Testis (tissue), 3 donors: ENCODE results near the gene FAM20A. TPM values are rescaled to one million over a fixed set of nuclear protein-coding genes. Genes with fewer than 3 reads are reported as not detected.

Experiments used
- DNase-seq: peaks from one replicate; pipeline ENCODE4 v3.0.0-alpha.2; 2019
- H3K27ac ChIP-seq, 2 donors: fragments of 200-600 bp; sonication (generic); one replicate each; pipeline ENCODE4 v1.5.1; 2019
- H3K27me3 ChIP-seq: fragments of 200-600 bp; sonication (generic); one replicate; pipeline ENCODE4 v1.5.1; 2019
- H3K36me3 ChIP-seq: fragments of 200-600 bp; sonication (generic); one replicate; pipeline ENCODE4 v1.5.1; 2017; ENCODE audit warnings: low read depth; ENCODE audit errors: missing control alignments
- H3K4me1 ChIP-seq: fragments of 200-600 bp; sonication (generic); one replicate; pipeline ENCODE4 v1.5.1; 2019
- H3K4me3 ChIP-seq, 2 donors: fragments of 200-600 bp; sonication (generic); one replicate each; pipeline ENCODE4 v1.5.1; 2017 to 2019
- H3K9me3 ChIP-seq: fragments of 200-600 bp; sonication (generic); one replicate; pipeline ENCODE4 v1.5.1; 2017
- CTCF ChIP-seq, 3 experiments: fragments of 450-650 bp in 2 of 3; fragments of 200-600 bp in 1 of 3; sonication (generic) in 1 of 3; IDR thresholded peaks; one replicate each; pipeline ENCODE4 v1.5.1; 2016 to 2019; ENCODE audit warnings: antibody characterized with exemption in 3 of 3, mild to moderate bottlenecking in 2 of 3, moderate library complexity in 1 of 3
- POLR2A ChIP-seq: fragments of 450-650 bp; IDR thresholded peaks from one replicate; pipeline ENCODE4 v1.6.1; 2017; ENCODE audit warnings: antibody characterized with exemption, mild to moderate bottlenecking, moderate library complexity
- WGBS, 2 donors: methylation state at CpG; one replicate each; pipeline ENCODE4 v1.1.5; 2018; 5-methylcytosine and 5-hydroxymethylcytosine counted together
- intact Hi-C: fragments of 100-400 bp; cut with DNase I; formaldehyde crosslinking; loops from one replicate; pipeline ENCODE4 v1.15.1; 2023; ENCODE audit warnings: low total_unique reads
- polyA plus RNA-seq: library from polyadenylated mRNA; stranded (reverse); fragments of 350-450 nt; fragmentation: Illumina TruSeq; extraction: RNeasy Lipid Tissue Mini Kit (QIAGEN cat#74804); gene quantifications from one replicate; pipeline ENCODE4 v1.2.3, GENCODE V29; 2014; ENCODE audit warnings: low read depth, low replicate concordance; ENCODE audit not compliant: insufficient read depth
- total RNA-seq, 2 donors: library from RNA; depleted of rRNA; stranded (reverse); fragments of >200 nt; gene quantifications; one replicate each; pipeline ENCODE4 v1.2.3, GENCODE V29; 2016

The FAM20A gene
- total and polyA plus RNA-seq, 3 donors from 2014 or later, result 70.5 to 96.0 (median 93.4) TPM

GRCh38 chr17:68581863-68582645 is 19.1 kb downstream of the FAM20A start:
- intact Hi-C loops, result no loop called here
- no peaks in the 10 kb centered on the region for H3K36me3 ChIP-seq
- no peak overlapping the region for H3K4me3 ChIP-seq
- H3K9me3 ChIP-seq, result no peaks in the 10 kb centered on the region
- WGBS, 2 donors, result 90 to 94% methylated on average over 9 of the region's 9 CpGs
- DNase-seq, result no peak
- H3K27me3 ChIP-seq, result no peaks in the 10 kb centered on the region
- peaks cover 20% of the 10 kb centered on the region for H3K4me1 ChIP-seq
- H3K27ac ChIP-seq, result no peak overlapping the region
- TF ChIP-seq POLR2A, result no peak
- TF ChIP-seq CTCF (IDR thresholded peaks at IDR 0.05), result no peak

GRCh38 chr17:68580236-68580770 is 20.9 kb downstream of the FAM20A start:
- no peaks in the 10 kb centered on the region for H3K9me3 ChIP-seq
- H3K27ac ChIP-seq, result peak overlapping the region in 1 of 2 donors; percentile 58
- H3K4me1 ChIP-seq, result peaks cover 27% of the 10 kb centered on the region
- no peaks in the 10 kb centered on the region for H3K36me3 ChIP-seq
- intact Hi-C loops, result no loop called here
- no peak overlapping the region for H3K4me3 ChIP-seq
- WGBS, 2 donors, result 43 to 46% methylated on average over 6 of the region's 6 CpGs
- no peak for DNase-seq
- H3K27me3 ChIP-seq, result no peaks in the 10 kb centered on the region
- TF ChIP-seq POLR2A, result no peak
- TF ChIP-seq CTCF (IDR thresholded peaks at IDR 0.05), result no peak

- TF ChIP-seq CTCF (IDR thresholded peaks at IDR 0.05) (no peak), POLR2A (no peak)
- intact Hi-C loops, result no loop called here
- Histone ChIP-seq H3K36me3 (no peaks in the 10 kb centered on the region), H3K4me1 (peaks cover 27% of the 10 kb centered on the region), H3K4me3 (no peak overlapping the region), H3K9me3 (no peaks in the 10 kb centered on the region), H3K27me3 (no peaks in the 10 kb centered on the region), H3K27ac (peak overlapping the region in 1 of 2 donors; percentile 58)
- DNase-seq, result no peak
- WGBS, 2 donors, result 91 to 93% methylated on average over 8 of the region's 8 CpGs
Observed at GRCh38 chr17:68579194-68579927, 21.8 kb downstream of the FAM20A start.

GRCh38 chr17:68578236-68578635 is 22.9 kb downstream of the FAM20A start:
- 72 to 85% methylated on average over 3 of the region's 3 CpGs for WGBS, 2 donors
- Histone ChIP-seq H3K27ac (no peak overlapping the region), H3K9me3 (no peaks in the 10 kb centered on the region), H3K27me3 (no peaks in the 10 kb centered on the region), H3K4me3 (no peak overlapping the region), H3K36me3 (no peaks in the 10 kb centered on the region), H3K4me1 (peaks cover 27% of the 10 kb centered on the region)
- intact Hi-C loops, result no loop called here
- TF ChIP-seq POLR2A, result no peak
- no peak for TF ChIP-seq CTCF (IDR thresholded peaks at IDR 0.05)
- DNase-seq, result no peak
